ENCODE measurements around the gene ATXN7L1. TPM values are rescaled to one million over a fixed set of nuclear protein-coding genes. Genes with fewer than 3 reads are reported as not detected.

The ATXN7L1 gene
- total and polyA plus RNA-seq, 2 donors (not counting 1 experiment from before 2014, with no cell fraction given) = 7.1 to 40.6 TPM

DNA sequence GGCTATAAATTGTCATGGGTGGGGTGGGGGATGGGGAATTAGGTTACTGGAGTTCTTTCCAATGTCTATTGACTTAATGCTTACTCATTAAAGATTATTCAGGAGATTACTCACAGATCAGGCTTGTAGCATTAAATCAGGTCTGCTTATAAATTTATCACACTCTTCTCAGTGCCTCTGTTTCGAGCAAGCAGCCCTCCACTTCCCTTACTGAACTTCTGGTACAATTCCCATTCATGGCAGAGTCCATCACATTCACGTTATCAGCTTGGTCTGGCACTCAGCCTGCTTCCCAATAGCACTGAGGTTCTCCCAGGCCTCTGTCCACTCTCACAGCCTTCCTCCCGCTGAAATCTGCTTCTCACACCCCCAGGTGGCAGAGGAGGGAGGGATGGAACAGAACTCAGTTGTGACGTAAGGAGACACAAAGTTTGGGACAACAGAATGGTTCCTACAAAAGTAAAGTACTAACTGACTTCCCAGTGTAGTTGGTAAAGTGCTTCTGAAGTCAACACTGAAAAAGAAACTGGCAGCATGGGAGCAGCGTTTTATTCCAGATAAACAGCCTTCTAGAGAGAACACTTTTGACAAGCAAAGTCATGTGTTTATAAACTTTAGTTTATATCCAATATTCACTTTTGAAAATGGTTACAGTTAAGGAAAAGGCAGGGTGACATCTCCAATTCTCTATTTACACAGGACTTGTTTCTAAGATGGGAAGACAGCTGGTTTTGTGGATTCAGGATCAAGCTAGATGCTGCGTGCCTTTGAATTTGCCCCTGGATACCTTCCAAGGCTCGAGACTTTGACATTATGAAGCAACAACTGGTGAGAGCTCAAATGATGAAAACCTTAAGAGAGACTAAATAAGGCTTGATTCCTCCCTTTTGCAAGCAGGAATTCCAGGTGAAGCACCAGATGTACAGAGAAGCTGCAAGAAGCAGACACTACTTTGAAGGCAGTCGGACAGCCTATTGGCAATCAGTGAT, 81.4 kb downstream of the ATXN7L1 start:
- WGBS (ENCODE audit: insufficient coverage) = 88% methylated on average over 5 of the region's 8 CpGs
- ATAC-seq (ENCODE audit: low read depth) (no peak), DNase-seq (no peak)
- no peak overlapping the region for H3K4me3 ChIP-seq (ENCODE audit: control extremely low read depth in 1 of 5, extremely low read depth in 1 of 5, insufficient read depth in 1 of 5, low read depth in 2 of 5, low read length in 4 of 5)
- Mint-ChIP-seq H3K4me1 (peaks cover 3% of the 10 kb centered on the region), H3K9me3 (ENCODE audit: insufficient read depth) (no peaks in the 10 kb centered on the region), H3K27me3 (no peaks in the 10 kb centered on the region), H3K4me3 (no peak overlapping the region), H3K27ac (no peak overlapping the region)
- POLR2A ChIA-PET = no interaction called here
- H3K4me1 ChIP-seq (ENCODE audit: control insufficient read depth in 2 of 2, insufficient read depth in 2 of 2, low read length in 2 of 2) = peaks cover 0 to under 1% of the 10 kb centered on the region in 2 donors
- H3K79me2 ChIP-seq (ENCODE audit: control insufficient read depth, insufficient read depth, low read length) = no peaks in the 10 kb centered on the region
- no peak overlapping the region for H2AFZ ChIP-seq (ENCODE audit: insufficient read depth, low read depth, low read length, poor library complexity, severe bottlenecking)
- no peaks in the 10 kb centered on the region for H3K36me3 ChIP-seq (replicated peaks in 1 of 2; ENCODE audit: control extremely low read depth in 1 of 2, control insufficient read depth in 1 of 2, extremely low read depth in 1 of 2, insufficient read depth in 2 of 2, low read length in 1 of 2)
- no peak overlapping the region for H3K4me2 ChIP-seq (replicated peaks; ENCODE audit: low read depth, low read length, poor library complexity, severe bottlenecking)
- H3K27me3 ChIP-seq (replicated peaks in 1 of 4; ENCODE audit: control extremely low read depth in 1 of 4, control insufficient read depth in 3 of 4, insufficient read depth in 4 of 4, low read length in 3 of 4) = no peaks in the 10 kb centered on the region
- no peak overlapping the region for H3K9ac ChIP-seq (ENCODE audit: low read length)
- CTCF ChIA-PET = interaction anchor here (0.9 to 1.4 kb wide), 3 partner anchors 10 to 213 kb away, joined by 3 read pairs; no protein-coding TSS in a partner anchor
- intact Hi-C loops (cut with micrococcal nuclease) = no loop called here
- no peak overlapping the region for H3K27ac ChIP-seq (ENCODE audit: low read length in 2 of 2)
- TF ChIP-seq CTCF (IDR thresholded peaks at IDR 0.05) (no peak), EZH2 (IDR thresholded peaks at IDR 0.05; ENCODE audit: borderline replicate concordance, insufficient read depth, low read depth, low read length, poor library complexity, severe bottlenecking) (no peak)
- H4K20me1 ChIP-seq (ENCODE audit: control insufficient read depth, insufficient read depth, low read length, poor library complexity, severe bottlenecking) = no peaks in the 10 kb centered on the region
- no peaks in the 10 kb centered on the region for H3K9me3 ChIP-seq (ENCODE audit: control extremely low read depth in 1 of 3, control insufficient read depth in 2 of 3, insufficient read depth in 1 of 3, low read length in 2 of 3)
